ENCODE measurements around the gene SLC16A12. TPM values are rescaled to one million over a fixed set of nuclear protein-coding genes. Genes with fewer than 3 reads are reported as not detected.

SLC16A12 gene
- total and polyA plus RNA-seq, 2 of the 8 experiments (the other 6 are each of a cell fraction or from before 2014, with no cell fraction given): 1.6 to 1.9 TPM

- WGBS, 2 experiments (ENCODE audit: extremely low coverage in 1 of 2, insufficient coverage in 1 of 2, insufficient read length in 1 of 2, insufficient replicate concordance in 2 of 2, low coverage in 1 of 2, low lambda C conversion rate in 2 of 2, missing lambda C conversion rate in 1 of 2): 90% methylated on average over 1 of the region's 1 CpG; no CpG with 5 or more reads in 1 of the 2 experiments
- FAIRE-seq (no peak), DNase-seq (ENCODE audit: low read depth in 1 of 2, low spot score in 2 of 2) (no peak)
- H4K20me1 ChIP-seq (replicated peaks in 1 of 2; ENCODE audit: control insufficient read depth in 1 of 2, insufficient read depth in 2 of 2, low read length in 2 of 2): no peaks in the 10 kb centered on the region
- CTCF ChIA-PET (ENCODE audit: partially characterized antibody): interaction anchor here (0.6 to 2.5 kb wide), 10 partner anchors 9 to 197 kb away, joined by 3 to 11 read pairs (median 3); no protein-coding TSS in a partner anchor
- peaks cover 0 to 3% (median 0%) of the 10 kb centered on the region in 4 experiments; a peak in 2 of 8 replicates for H3K36me3 ChIP-seq (ENCODE audit: control insufficient read depth in 2 of 4, insufficient read depth in 4 of 4, low read length in 3 of 4)
- H3K79me1 ChIP-seq (ENCODE audit: low read depth, low read length): no peaks in the 10 kb centered on the region
- H4K5ac ChIP-seq (ENCODE audit: insufficient read length, low read depth, low read length): no peak overlapping the region
- no peak overlapping the region for H3K27ac ChIP-seq (ENCODE audit: low read depth, low read length)
- H3K4me3 ChIP-seq (ENCODE audit: extremely low read depth in 1 of 4, insufficient read depth in 2 of 4, low read depth in 3 of 4, low read length in 4 of 4): no peak overlapping the region
- no peaks in the 10 kb centered on the region for H3K79me2 ChIP-seq (ENCODE audit: control insufficient read depth in 1 of 2, insufficient read depth in 2 of 2, low read length in 2 of 2)
- no peak overlapping the region for H3K23ac ChIP-seq (ENCODE audit: insufficient read length)
- no peak overlapping the region for H3K56ac ChIP-seq (replicated peaks; ENCODE audit: insufficient read length, low read depth, low read length)
- no peak overlapping the region for H3K14ac ChIP-seq (ENCODE audit: insufficient read length)
- no peak overlapping the region for H3K18ac ChIP-seq (ENCODE audit: extremely low read depth, low read length)
- H4K8ac ChIP-seq (ENCODE audit: extremely low read depth, insufficient read depth, low read length): no peak overlapping the region
- no peak overlapping the region for H3K9ac ChIP-seq (replicated peaks in 1 of 4; ENCODE audit: extremely low read depth in 1 of 4, low read depth in 3 of 4, low read length in 3 of 4)
- H2BK12ac ChIP-seq (ENCODE audit: low read depth, low read length): no peak overlapping the region
- no peak overlapping the region for H2BK5ac ChIP-seq (ENCODE audit: low read depth, low read length)
- H2AK5ac ChIP-seq (ENCODE audit: low read depth, low read length): no peak overlapping the region
- H3K4ac ChIP-seq (replicated peaks; ENCODE audit: insufficient read length, low read depth, low read length): no peak overlapping the region
- H3K4me1 ChIP-seq (replicated peaks in 1 of 4; ENCODE audit: control insufficient read depth in 3 of 4, insufficient read depth in 4 of 4, low read length in 3 of 4): peaks cover 0 to 11% (median 4%) of the 10 kb centered on the region in 4 experiments; a peak in 5 of 7 replicates
- no peak overlapping the region for H2BK20ac ChIP-seq (ENCODE audit: low read length)
- H3K27me3 ChIP-seq (replicated peaks in 1 of 4; ENCODE audit: control insufficient read depth in 3 of 4, extremely low read depth in 1 of 4, insufficient read depth in 3 of 4, low read length in 3 of 4): no peaks in the 10 kb centered on the region
- no peaks in the 10 kb centered on the region for H3K23me2 ChIP-seq (ENCODE audit: low read depth, low read length)
- POLR2A ChIA-PET (ENCODE audit: partially characterized antibody): no interaction called here
- no peak overlapping the region for H4K91ac ChIP-seq (replicated peaks; ENCODE audit: insufficient read length, low read length)
- H3K9me3 ChIP-seq (ENCODE audit: insufficient read depth in 2 of 2, low read depth in 1 of 2, low read length in 1 of 2): no peaks in the 10 kb centered on the region
- no peak overlapping the region for H2BK15ac ChIP-seq (ENCODE audit: low read length)
- no peak overlapping the region for H2BK120ac ChIP-seq (replicated peaks; ENCODE audit: low read depth, low read length)
- no peak overlapping the region for H2AFZ ChIP-seq (ENCODE audit: low read length)
- no peak overlapping the region for H3K4me2 ChIP-seq (ENCODE audit: insufficient read depth in 1 of 2, low read depth in 2 of 2, low read length in 2 of 2)
- no peak for TF ChIP-seq SIRT6 (IDR thresholded peaks at IDR 0.05; ENCODE audit: low read length)
- TF ChIP-seq ATF3 (IDR thresholded peaks at IDR 0.05; ENCODE audit: insufficient read depth, low read depth, low read length): no peak
- TF ChIP-seq SP2 (IDR thresholded peaks at IDR 0.05; ENCODE audit: low read length): no peak
- no peak for TF ChIP-seq TEAD4 (IDR thresholded peaks at IDR 0.05; ENCODE audit: low read depth, low read length)
- no peak for TF ChIP-seq SUZ12 (IDR thresholded peaks at IDR 0.05; ENCODE audit: low read length)
- TF ChIP-seq YY1 (IDR thresholded peaks at IDR 0.05; ENCODE audit: low read depth, low read length): no peak
- no peak for TF ChIP-seq KDM1A (IDR thresholded peaks at IDR 0.05; ENCODE audit: borderline replicate concordance, low read length)
- no peak for TF ChIP-seq RNF2 (IDR thresholded peaks at IDR 0.05; ENCODE audit: borderline replicate concordance, low read depth, low read length, missing control alignments, poor library complexity, severe bottlenecking)
- no peak for TF ChIP-seq POLR2AphosphoS5 (IDR thresholded peaks at IDR 0.05; ENCODE audit: low read depth, low read length)
- no peak for TF ChIP-seq RXRA (IDR thresholded peaks at IDR 0.05; ENCODE audit: insufficient read depth, low read depth, low read length)
- no peak for TF ChIP-seq CHD2 (IDR thresholded peaks at IDR 0.05; ENCODE audit: low read length)
Measured at GRCh38 chr10:89479771-89480446, 55.5 kb downstream of the SLC16A12 start.

Measured in H1 (cell line).